Measurements from ENCODE around the gene GBE1. TPM values are rescaled to one million over a fixed set of nuclear protein-coding genes. Genes with fewer than 3 reads are reported as not detected.
A peak's percentile ranks its signal among the peaks of the same experiment; 100 is the strongest.

The GBE1 gene
- total and polyA plus RNA-seq, 8 donors, result 3.7 to 14.1 (median 9.0) TPM

- TF ChIP-seq CTCF (IDR thresholded peaks at IDR 0.05), result no peak
- WGBS, 2 donors, result 0 to 54% methylated on average over 1 of the region's 1 CpG
- H3K27ac ChIP-seq, result no peak overlapping the region
- no peaks in the 10 kb centered on the region for H3K36me3 ChIP-seq
- DNase-seq (no peak), FAIRE-seq (no peak), ATAC-seq (no peak)
- H3K9me3 ChIP-seq, result no peaks in the 10 kb centered on the region
- no peaks in the 10 kb centered on the region for H3K27me3 ChIP-seq
- H3K4me3 ChIP-seq, result no peak overlapping the region
- no peaks in the 10 kb centered on the region for H3K4me1 ChIP-seq
- intact Hi-C loops (cut with DNase I), result no loop called here
These were observed 203.3 kb downstream of the GBE1 start for GRCh38 chr3:81558106-81558505.

- DNase-seq (no peak), FAIRE-seq (no peak), ATAC-seq (no peak)
- no peaks in the 10 kb centered on the region for H3K9me3 ChIP-seq
- no peaks in the 10 kb centered on the region for H3K36me3 ChIP-seq
- H3K4me1 ChIP-seq, result no peaks in the 10 kb centered on the region
- no peaks in the 10 kb centered on the region for H3K27me3 ChIP-seq
- TF ChIP-seq CTCF (IDR thresholded peaks at IDR 0.05), result no peak
- 63 to 72% methylated on average over 2 of the region's 2 CpGs for WGBS, 2 donors
- H3K27ac ChIP-seq, result no peak overlapping the region
- no peak overlapping the region for H3K4me3 ChIP-seq
- intact Hi-C loops (cut with DNase I), result no loop called here
These were observed 206.6 kb downstream of the GBE1 start for GRCh38 chr3:81554801-81555200.

DNA sequence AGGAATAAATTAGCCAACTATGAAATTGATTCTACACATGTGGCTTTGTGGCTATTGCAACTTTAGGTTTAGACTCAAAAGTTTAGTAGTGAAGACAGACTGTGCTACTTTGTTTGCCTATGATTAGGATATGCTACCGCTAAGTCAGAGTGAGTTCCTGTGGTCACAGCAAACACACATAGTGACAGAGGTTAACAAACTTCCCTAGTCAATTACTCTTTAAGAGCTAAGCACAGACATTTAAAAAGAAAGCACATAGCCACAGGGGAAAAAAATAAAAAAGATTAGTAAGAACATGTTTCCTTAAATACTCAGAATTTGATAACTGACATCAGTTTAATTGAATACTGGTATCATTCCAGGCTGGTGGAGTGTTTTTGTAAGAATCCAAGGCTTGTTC lies 207.1 kb downstream of the GBE1 start:
- no peaks in the 10 kb centered on the region for H3K27me3 ChIP-seq
- H3K4me3 ChIP-seq, result no peak overlapping the region
- ATAC-seq (peak in 1 of 4 donors; percentile 31), FAIRE-seq (no peak), DNase-seq (no peak)
- no peak for TF ChIP-seq CTCF (IDR thresholded peaks at IDR 0.05)
- H3K9me3 ChIP-seq, result no peaks in the 10 kb centered on the region
- no peaks in the 10 kb centered on the region for H3K4me1 ChIP-seq
- intact Hi-C loops (cut with DNase I), result no loop called here
- H3K36me3 ChIP-seq, result no peaks in the 10 kb centered on the region
- 34 to 39% methylated on average over 1 of the region's 1 CpG for WGBS, 2 donors
- no peak overlapping the region for H3K27ac ChIP-seq

GRCh38 chr3:81550415-81550814 lies 211.0 kb downstream of the GBE1 start:
- 94 to 97% methylated on average over 2 of the region's 2 CpGs for WGBS, 2 donors
- no peak for FAIRE-seq
- ATAC-seq, result no peak
- Histone ChIP-seq H3K9me3 (no peaks in the 10 kb centered on the region), H3K36me3 (no peaks in the 10 kb centered on the region), H3K4me1 (no peaks in the 10 kb centered on the region), H3K4me3 (no peak overlapping the region), H3K27ac (no peak overlapping the region), H3K27me3 (no peaks in the 10 kb centered on the region)
- intact Hi-C loops (cut with DNase I), result no loop called here
- no peak for TF ChIP-seq CTCF (IDR thresholded peaks at IDR 0.05)
- no peak for DNase-seq

DNA sequence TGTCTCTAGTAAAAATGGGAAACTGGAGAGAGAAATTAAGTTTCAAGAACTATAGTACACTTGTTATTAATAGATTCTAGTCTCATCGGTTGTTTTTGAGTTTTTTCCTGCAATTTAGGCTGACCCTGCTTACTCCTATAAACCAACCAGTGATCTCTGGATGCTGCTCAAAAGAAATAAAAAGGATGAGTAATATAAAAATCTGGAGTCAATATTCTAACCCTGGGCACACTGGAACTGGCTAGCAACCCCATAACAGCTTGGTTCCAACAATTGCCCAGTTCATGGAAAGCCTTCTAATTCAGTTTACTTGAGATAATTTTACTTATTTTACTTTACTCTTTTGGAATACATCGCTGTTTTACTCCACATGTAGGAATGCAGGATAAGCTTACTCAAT lies 211.6 kb downstream of the GBE1 start:
- Histone ChIP-seq H3K27ac (no peak overlapping the region), H3K36me3 (no peaks in the 10 kb centered on the region), H3K27me3 (no peaks in the 10 kb centered on the region), H3K4me3 (no peak overlapping the region), H3K4me1 (no peaks in the 10 kb centered on the region), H3K9me3 (no peaks in the 10 kb centered on the region)
- no peak for ATAC-seq
- TF ChIP-seq CTCF (IDR thresholded peaks at IDR 0.05), result no peak
- FAIRE-seq, result no peak
- intact Hi-C loops (cut with DNase I), result no loop called here
- 99 to 100% methylated on average over 2 of the region's 2 CpGs for WGBS, 2 donors
- no peak for DNase-seq
